Hepatocyte (in vitro differentiated cells): ENCODE measurements around the gene TADA1. TPM values are rescaled to one million over a fixed set of nuclear protein-coding genes. Genes with fewer than 3 reads are reported as not detected.
"Not testable (repeated sequence)": the region's sequence is repeated elsewhere in the genome, so short reads cannot be mapped to it uniquely, and the experiment has no call there.

Experiments used
- DNase-seq: peaks from one replicate; pipeline ENCODE4 v3.0.0-alpha.2; 2016; ENCODE audit warnings: low spot score
- H2AFZ ChIP-seq: fragments of 200-600 bp; sonication (generic); 2 replicates; pipeline ENCODE4 v1.6.0; 2016; ENCODE audit warnings: antibody characterized with exemption, mild to moderate bottlenecking
- H3K27ac ChIP-seq: fragments of 200-600 bp; sonication (generic); 2 replicates; pipeline ENCODE4 v1.5.1; 2016; ENCODE audit warnings: mild to moderate bottlenecking
- H3K27me3 ChIP-seq: fragments of 200-600 bp; sonication (generic); 2 replicates; pipeline ENCODE4 v1.6.1; 2016
- H3K36me3 ChIP-seq: fragments of 200-600 bp; sonication (generic); replicated peaks from 2 replicates; pipeline ENCODE4 v1.5.1; 2016; ENCODE audit warnings: low read depth; ENCODE audit not compliant: insufficient read depth
- H3K4me1 ChIP-seq: fragments of 200-600 bp; sonication (generic); 2 replicates; pipeline ENCODE4 v1.5.1; 2016; ENCODE audit warnings: mild to moderate bottlenecking, moderate library complexity; ENCODE audit not compliant: insufficient read depth
- H3K4me2 ChIP-seq: fragments of 200-600 bp; sonication (generic); 2 replicates; pipeline ENCODE4 v1.6.0; 2016
- H3K4me3 ChIP-seq: fragments of 200-600 bp; sonication (generic); 2 replicates; pipeline ENCODE4 v1.5.1; 2016; ENCODE audit warnings: mild to moderate bottlenecking
- H3K79me2 ChIP-seq: fragments of 200-600 bp; sonication (generic); 2 replicates; pipeline ENCODE4 v1.6.0; 2017; ENCODE audit warnings: mild to moderate bottlenecking
- H3K9me2 ChIP-seq: fragments of 200-600 bp; sonication (generic); replicated peaks from 2 replicates; pipeline ENCODE4 v1.6.0; 2017; ENCODE audit warnings: mild to moderate bottlenecking; ENCODE audit not compliant: insufficient read depth
- H3K9me3 ChIP-seq: fragments of 200-600 bp; sonication (generic); 2 replicates; pipeline ENCODE4 v1.5.1; 2016; ENCODE audit warnings: low read depth, mild to moderate bottlenecking
- H4K20me1 ChIP-seq: fragments of 200-600 bp; sonication (generic); 2 replicates; pipeline ENCODE4 v1.6.0; 2016; ENCODE audit warnings: mild to moderate bottlenecking; ENCODE audit not compliant: insufficient read depth, poor library complexity, severe bottlenecking
- EZH2 ChIP-seq: fragments of 200-600 bp; sonication (generic); IDR thresholded peaks from 2 replicates; pipeline ENCODE4 v1.6.1; 2016; ENCODE audit warnings: antibody characterized with exemption, mild to moderate bottlenecking, borderline replicate concordance
- EZH2phosphoT487 ChIP-seq: fragments of 200-600 bp; sonication (generic); IDR thresholded peaks from one replicate; pipeline ENCODE4 v1.6.1; 2018; ENCODE audit warnings: antibody characterized with exemption, mild to moderate bottlenecking, low read depth, moderate library complexity; ENCODE audit not compliant: unreplicated experiment, severe bottlenecking
- WGBS: methylation state at CpG from one replicate; pipeline ENCODE4 v1.1.6; 2016; ENCODE audit warnings: low lambda C conversion rate; ENCODE audit errors: missing lambda C conversion rate; 5-methylcytosine and 5-hydroxymethylcytosine counted together
- polyA plus RNA-seq: library from polyadenylated mRNA; unstranded; fragments of >200 nt; fragmentation: Nextera tagmentation; extraction: Ambion mirVana; gene quantifications from 2 replicates; pipeline ENCODE4 v1.2.1, GENCODE V29; 2016
- total RNA-seq: library from RNA; depleted of rRNA; stranded (reverse); fragments of >200 nt; gene quantifications from 2 replicates; pipeline ENCODE4 v1.2.3, GENCODE V29; 2014
- TF ChIP-seq, protein P1 (sequence below): fragments of 200-600 bp; sonication (generic); IDR thresholded peaks from 2 replicates; pipeline ENCODE4 v1.5.1; 2016; ENCODE audit warnings: antibody characterized with exemption, mild to moderate bottlenecking; ENCODE audit not compliant: poor library complexity

Gene TADA1
- total and polyA plus RNA-seq, 2 experiments from 2014 or later = 13.4 to 21.4 TPM

GRCh38 chr1:166839600-166840308 is 36.3 kb downstream of the TADA1 start:
- peak overlapping the region; percentile 87 for H3K4me2 ChIP-seq
- H3K36me3 ChIP-seq = no peaks in the 10 kb centered on the region
- peaks cover 25% of the 10 kb centered on the region for H3K79me2 ChIP-seq
- H3K9me2 ChIP-seq = no peaks in the 10 kb centered on the region
- H3K27me3 ChIP-seq = no peaks in the 10 kb centered on the region
- DNase-seq = peak; percentile 71
- 4% methylated on average over 16 of the region's 82 CpGs for WGBS
- TF ChIP-seq, protein P1, sequence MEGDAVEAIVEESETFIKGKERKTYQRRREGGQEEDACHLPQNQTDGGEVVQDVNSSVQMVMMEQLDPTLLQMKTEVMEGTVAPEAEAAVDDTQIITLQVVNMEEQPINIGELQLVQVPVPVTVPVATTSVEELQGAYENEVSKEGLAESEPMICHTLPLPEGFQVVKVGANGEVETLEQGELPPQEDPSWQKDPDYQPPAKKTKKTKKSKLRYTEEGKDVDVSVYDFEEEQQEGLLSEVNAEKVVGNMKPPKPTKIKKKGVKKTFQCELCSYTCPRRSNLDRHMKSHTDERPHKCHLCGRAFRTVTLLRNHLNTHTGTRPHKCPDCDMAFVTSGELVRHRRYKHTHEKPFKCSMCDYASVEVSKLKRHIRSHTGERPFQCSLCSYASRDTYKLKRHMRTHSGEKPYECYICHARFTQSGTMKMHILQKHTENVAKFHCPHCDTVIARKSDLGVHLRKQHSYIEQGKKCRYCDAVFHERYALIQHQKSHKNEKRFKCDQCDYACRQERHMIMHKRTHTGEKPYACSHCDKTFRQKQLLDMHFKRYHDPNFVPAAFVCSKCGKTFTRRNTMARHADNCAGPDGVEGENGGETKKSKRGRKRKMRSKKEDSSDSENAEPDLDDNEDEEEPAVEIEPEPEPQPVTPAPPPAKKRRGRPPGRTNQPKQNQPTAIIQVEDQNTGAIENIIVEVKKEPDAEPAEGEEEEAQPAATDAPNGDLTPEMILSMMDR = peak; percentile 24
- TF ChIP-seq EZH2phosphoT487 = no peak
- peak overlapping the region; percentile 42 for H3K4me3 ChIP-seq
- no peaks in the 10 kb centered on the region for H3K9me3 ChIP-seq
- H3K27ac ChIP-seq = peak overlapping the region; percentile 95
- peak overlapping the region; percentile 20 for H2AFZ ChIP-seq
- peaks cover 44% of the 10 kb centered on the region for H3K4me1 ChIP-seq
- peaks cover 13% of the 10 kb centered on the region for H4K20me1 ChIP-seq

DNA sequence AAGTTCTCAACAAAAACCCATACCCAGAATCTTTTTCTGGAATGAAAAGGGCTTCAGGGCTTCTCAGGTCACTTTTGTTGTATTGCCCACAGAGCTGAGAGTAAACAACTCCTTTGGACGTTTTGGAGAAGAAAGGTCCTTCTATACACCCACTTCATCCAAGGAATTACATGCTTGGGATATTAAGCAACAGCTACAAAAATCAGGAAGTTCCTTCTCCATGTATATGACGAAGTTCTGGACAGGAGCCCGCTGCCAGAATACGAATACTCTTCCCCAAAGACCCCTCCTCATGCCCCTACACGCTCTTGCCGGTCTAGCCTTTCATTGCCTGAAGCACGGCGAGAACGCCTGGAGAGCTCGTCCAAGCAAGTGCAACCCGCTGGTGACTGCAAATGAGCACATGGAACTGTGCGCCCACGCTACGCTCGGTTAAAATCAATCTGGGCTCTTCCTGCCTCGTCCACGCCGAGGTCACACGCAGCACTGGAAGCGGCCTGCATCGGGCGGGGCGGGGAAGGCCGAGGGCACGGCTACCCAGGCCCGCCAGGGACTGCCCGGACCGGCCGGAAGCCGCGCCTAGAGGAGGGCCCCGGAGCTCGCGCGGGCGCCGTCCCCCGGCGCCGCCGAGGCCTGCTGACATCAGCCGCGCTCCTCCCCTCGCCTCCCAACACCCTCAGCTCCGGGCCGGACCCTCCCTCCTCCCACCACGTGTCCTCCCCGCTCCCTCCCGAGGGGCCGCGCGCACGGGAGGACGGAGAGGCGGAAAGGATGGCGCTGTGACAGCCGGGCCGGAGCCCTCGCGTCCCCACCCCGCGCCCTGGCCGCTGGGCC is 37.1 kb downstream of the TADA1 start, which contains the start of gene POGK:
Gene POGK, plus strand, starts transcription at position 710 of the 834 bp plus-strand sequence. CDS start 1,482 bp downstream, outside the sequence.
- peaks cover 21% of the 10 kb centered on the region for H3K79me2 ChIP-seq
- H3K27me3 ChIP-seq = no peaks in the 10 kb centered on the region
- TF ChIP-seq EZH2phosphoT487 (no peak), EZH2 (no peak)
- TF ChIP-seq, protein P1 = no peak
- no peaks in the 10 kb centered on the region for H3K9me3 ChIP-seq
- H2AFZ ChIP-seq = peak within 1 kb of the TSS; percentile 98
- no peaks in the 10 kb centered on the region for H3K9me2 ChIP-seq
- peaks cover 36% of the 10 kb centered on the region for H3K4me1 ChIP-seq
- DNase-seq = peak; percentile 96
- H3K27ac ChIP-seq = peak within 1 kb of the TSS; percentile 95
- peak within 1 kb of the TSS; percentile 87 for H3K4me2 ChIP-seq
- peaks cover 12% of the 10 kb centered on the region for H4K20me1 ChIP-seq
- H3K36me3 ChIP-seq = no peaks in the 10 kb centered on the region
- 3% methylated on average over 18 of the region's 63 CpGs for WGBS
- peak within 1 kb of the TSS; percentile 42 for H3K4me3 ChIP-seq

DNA sequence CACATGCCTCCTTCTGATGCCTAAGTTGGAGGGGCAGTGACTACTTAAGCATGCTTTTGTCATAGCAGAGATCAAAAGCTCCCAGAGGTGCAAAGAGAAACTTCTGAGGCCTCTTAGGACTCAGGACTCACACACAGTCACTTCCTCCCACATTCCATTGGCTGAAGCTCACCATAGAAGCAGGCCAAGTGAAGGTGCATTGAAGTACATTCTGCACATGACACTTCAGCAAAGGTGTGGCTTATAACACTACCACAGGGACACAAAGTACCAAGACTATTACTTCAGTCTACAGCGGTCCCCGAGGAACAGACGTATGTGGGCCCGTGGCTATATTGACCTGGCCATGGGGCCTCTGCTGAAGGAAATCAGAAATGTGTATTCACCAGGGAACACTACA is 39.3 kb downstream of the TADA1 start:
- Histone ChIP-seq H3K4me3 (no peak overlapping the region), H3K9me2 (no peaks in the 10 kb centered on the region), H3K27me3 (no peaks in the 10 kb centered on the region), H3K4me1 (peaks cover 28% of the 10 kb centered on the region), H3K36me3 (no peaks in the 10 kb centered on the region), H4K20me1 (peaks cover 2% of the 10 kb centered on the region), H3K4me2 (no peak overlapping the region), H3K9me3 (no peaks in the 10 kb centered on the region), H3K79me2 (peaks cover 12% of the 10 kb centered on the region), H2AFZ (no peak overlapping the region), H3K27ac (no peak overlapping the region)
- 94% methylated on average over 4 of the region's 4 CpGs for WGBS
- no peak for DNase-seq
- TF ChIP-seq EZH2phosphoT487 (no peak), EZH2 (no peak)
- TF ChIP-seq, protein P1 = no peak

DNA sequence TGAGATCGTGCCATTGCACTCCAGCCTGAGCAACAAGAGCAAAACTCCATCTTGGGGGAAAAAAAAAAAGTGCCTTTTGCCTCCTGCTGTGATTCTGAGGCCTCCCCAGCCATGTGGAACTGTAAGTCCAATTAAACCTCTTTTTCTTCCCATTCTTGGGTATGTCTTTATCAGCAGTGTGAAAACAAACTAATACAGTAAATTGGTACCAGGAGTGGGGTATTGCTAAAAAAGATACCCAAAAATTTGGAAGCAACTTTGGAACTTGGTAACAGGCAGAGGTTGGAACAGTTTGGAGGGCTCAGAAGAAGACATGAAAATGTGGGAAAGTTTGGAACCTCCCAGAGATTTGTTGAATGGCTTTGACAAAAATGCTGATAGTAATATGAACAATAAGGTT is 46.3 kb downstream of the TADA1 start:
- not testable (repeated sequence) for H3K27ac ChIP-seq, H3K4me1 ChIP-seq, H3K36me3 ChIP-seq, H2AFZ ChIP-seq, DNase-seq, H3K9me2 ChIP-seq, H3K4me2 ChIP-seq, H3K27me3 ChIP-seq, H3K9me3 ChIP-seq, H4K20me1 ChIP-seq, H3K4me3 ChIP-seq, H3K79me2 ChIP-seq
- 60% methylated on average over 1 of the region's 1 CpG for WGBS
